A673 (cell line): ENCODE results near the gene CD8A. TPM values are rescaled to one million over a fixed set of nuclear protein-coding genes. Genes with fewer than 3 reads are reported as not detected.

Experiments
- BruUV-seq: library from RNA; stranded (reverse); fragments of 400-500 nt; replicated peaks from 2 replicates; lab custom pipeline; 2021; lab: Mats Ljungman, UMichigan
- CTCF ChIA-PET: fragments of 300-600 bp; sonication (Branson Sonifier 250); formaldehyde crosslinking; loops from one replicate; lab custom pipeline; 2022; ENCODE audit warnings: antibody characterized with exemption; lab: Charles Lee
- POLR2A ChIA-PET: fragments of 300-600 bp; sonication (Branson Sonifier 250); formaldehyde crosslinking; loops from one replicate; lab custom pipeline; 2022; ENCODE audit warnings: antibody characterized with exemption; ENCODE audit not compliant: low non-redundant PET; lab: Charles Lee
- DNase-seq: peaks from one replicate; pipeline ENCODE4 v3.0.0-alpha.2; 2015; ENCODE audit warnings: low spot score
- H3K27ac ChIP-seq: fragments of 200-600 bp; sonication (generic); 2 replicates; pipeline ENCODE4 v1.5.1; 2016; ENCODE audit warnings: mixed run types, low read depth, mild to moderate bottlenecking, mixed read lengths, antibody characterized with exemption, low read length; ENCODE audit not compliant: poor library complexity, severe bottlenecking
- H3K27me3 ChIP-seq: fragments of 200-600 bp; sonication (generic); replicated peaks from 2 replicates; pipeline ENCODE4 v1.6.1; 2017; ENCODE audit warnings: mixed run types, low read depth, mild to moderate bottlenecking, mixed read lengths, antibody characterized with exemption, low read length; ENCODE audit not compliant: insufficient read depth, poor library complexity
- H3K36me3 ChIP-seq: fragments of 200-600 bp; sonication (generic); 2 replicates; pipeline ENCODE4 v1.6.1; 2016; ENCODE audit warnings: mixed run types, mild to moderate bottlenecking, mixed read lengths, antibody characterized with exemption, low read length; ENCODE audit not compliant: insufficient read depth, poor library complexity, severe bottlenecking
- H3K4me1 ChIP-seq: fragments of 200-600 bp; sonication (generic); 2 replicates; pipeline ENCODE4 v1.6.1; 2017; ENCODE audit warnings: mixed run types, mild to moderate bottlenecking, mixed read lengths, antibody characterized with exemption, low read length; ENCODE audit not compliant: insufficient read depth, poor library complexity, severe bottlenecking
- H3K4me3 ChIP-seq: fragments of 200-600 bp; sonication (generic); 2 replicates; pipeline ENCODE4 v1.5.1; 2016; ENCODE audit warnings: low read depth, mixed run types, mild to moderate bottlenecking, mixed read lengths, low read length; ENCODE audit not compliant: poor library complexity, severe bottlenecking
- H3K9me3 ChIP-seq: fragments of 200-600 bp; sonication (generic); 2 replicates; pipeline ENCODE4 v1.6.1; 2016; ENCODE audit warnings: mixed run types, low read depth, mild to moderate bottlenecking, mixed read lengths, antibody characterized with exemption, low read length; ENCODE audit not compliant: poor library complexity, severe bottlenecking
- CTCF ChIP-seq: fragments of 300-800, 200-600 bp; sonication (generic); conservative IDR thresholded peaks from 2 replicates; pipeline ENCODE4 v1.5.1; 2017; ENCODE audit warnings: low read depth, mild to moderate bottlenecking, antibody characterized with exemption, low read length, moderate library complexity, mixed read lengths
- EZH2 ChIP-seq: fragments of 200-600 bp; sonication (generic); IDR thresholded peaks from 2 replicates; pipeline ENCODE4 v1.6.1; 2017; ENCODE audit warnings: borderline replicate concordance, low read depth, mild to moderate bottlenecking, mixed read lengths, antibody characterized with exemption, low read length; ENCODE audit not compliant: poor library complexity, severe bottlenecking
- intact Hi-C: fragments of 100-400 bp; cut with micrococcal nuclease; formaldehyde crosslinking; loops from one replicate; pipeline ENCODE4 v1.10.0; 2022; ENCODE audit not compliant: unreplicated experiment
- total RNA-seq: library from RNA; stranded (reverse); gene quantifications from 2 replicates; pipeline ENCODE4 v1.2.3, GENCODE V29; 2021

The CD8A gene
- total RNA-seq, 1 experiment from 2014 or later = not detected

DNA sequence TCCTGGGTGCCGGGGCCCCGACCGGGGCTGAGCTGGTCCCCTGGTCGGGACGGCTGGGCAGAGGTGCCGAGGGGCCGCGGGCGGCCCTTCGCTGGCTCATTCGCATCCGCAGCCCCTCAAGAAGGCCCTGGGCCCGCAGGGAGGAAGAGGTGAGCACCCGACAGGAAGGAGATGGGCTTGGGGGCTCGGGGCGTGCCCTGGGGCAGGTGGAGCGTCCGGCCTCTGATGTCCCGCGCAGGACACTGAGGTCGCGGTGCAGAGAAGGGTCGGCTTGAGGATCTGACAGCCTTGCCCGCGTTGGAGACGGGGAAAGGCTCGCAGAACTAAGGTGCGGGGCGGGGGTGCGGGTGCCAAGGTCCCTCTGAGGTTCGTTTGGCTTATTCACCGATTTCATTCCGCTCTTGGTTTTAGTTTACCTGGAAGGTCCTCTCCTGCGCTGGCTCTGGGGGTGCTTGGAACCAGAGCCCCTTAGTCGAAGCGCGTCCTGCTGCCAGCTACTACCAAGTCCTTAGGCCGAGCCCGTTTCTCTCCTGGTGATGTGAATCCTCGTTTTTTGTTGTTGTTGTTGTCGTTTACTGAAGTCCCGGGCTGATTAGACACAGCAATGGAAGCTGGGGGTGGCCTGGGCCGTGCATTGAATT is 18.9 kb upstream of the CD8A start:
- DNase-seq = no peak
- Histone ChIP-seq H3K4me3 (no peak overlapping the region), H3K27ac (no peak overlapping the region), H3K36me3 (no peaks in the 10 kb centered on the region), H3K27me3 (peaks cover 20% of the 10 kb centered on the region), H3K4me1 (peaks cover 5% of the 10 kb centered on the region), H3K9me3 (no peaks in the 10 kb centered on the region)
- intact Hi-C loops = loop anchor here (2.0 to 10.0 kb wide), 2 partner anchors 19 to 415 kb away; no protein-coding TSS in a partner anchor
- CTCF ChIA-PET = no interaction called here
- TF ChIP-seq CTCF = no peak
- TF ChIP-seq EZH2 = no peak
- BruUV-seq = no TSS peak
- POLR2A ChIA-PET = no interaction called here

GRCh38 chr2:86808315-86809161 is 17.8 kb upstream of the CD8A start:
- peak; percentile 90 for DNase-seq
- H3K9me3 ChIP-seq = no peaks in the 10 kb centered on the region
- TF ChIP-seq CTCF = peak; percentile 94
- TF ChIP-seq EZH2 = no peak
- intact Hi-C loops = loop anchor here (2.0 to 10.0 kb wide), 2 partner anchors 20 to 414 kb away; no protein-coding TSS in a partner anchor
- H3K27me3 ChIP-seq = peaks cover 20% of the 10 kb centered on the region
- no peak overlapping the region for H3K27ac ChIP-seq
- ChIA-PET CTCF (no interaction called here), POLR2A (no interaction called here)
- peaks cover 5% of the 10 kb centered on the region for H3K4me1 ChIP-seq
- peak overlapping the region; percentile 47 for H3K4me3 ChIP-seq
- no peaks in the 10 kb centered on the region for H3K36me3 ChIP-seq
- BruUV-seq = no TSS peak

GRCh38 chr2:86807468-86808275 is 17.0 kb upstream of the CD8A start:
- peak; percentile 42 for DNase-seq
- ChIA-PET CTCF (interaction anchor here (0.7 kb wide), 1 partner anchor 13 kb away, joined by 9 read pairs; no protein-coding TSS in a partner anchor), POLR2A (no interaction called here)
- Histone ChIP-seq H3K27me3 (peaks cover 20% of the 10 kb centered on the region), H3K36me3 (no peaks in the 10 kb centered on the region), H3K4me1 (peaks cover 5% of the 10 kb centered on the region), H3K4me3 (peak overlapping the region; percentile 47), H3K27ac (no peak overlapping the region), H3K9me3 (no peaks in the 10 kb centered on the region)
- TF ChIP-seq EZH2 (no peak), CTCF (no peak)
- no TSS peak for BruUV-seq
- intact Hi-C loops = loop anchor here (2.0 to 10.0 kb wide), 2 partner anchors 21 to 413 kb away; no protein-coding TSS in a partner anchor
